Neural cell (in vitro differentiated cells): ENCODE results near the gene IGF2R. TPM values are rescaled to one million over a fixed set of nuclear protein-coding genes. Genes with fewer than 3 reads are reported as not detected.

Experiments used
- H2AFZ ChIP-seq: fragments of 200-600, 300-800 bp; sonication (generic), shearing (Covaris generic); 2 replicates; pipeline ENCODE4 v1.6.0; 2014; ENCODE audit warnings: low read depth, mild to moderate bottlenecking, antibody characterized with exemption, low read length, moderate library complexity
- H3F3A ChIP-seq: fragments of 200-600 bp; shearing (Covaris generic); 2 replicates; pipeline ENCODE4 v1.6.1; 2016; ENCODE audit warnings: mild to moderate bottlenecking, moderate library complexity, mixed read lengths, antibody characterized with exemption, low read length; ENCODE audit not compliant: insufficient read depth, poor library complexity, severe bottlenecking
- H3K27ac ChIP-seq: fragments of 200-600, 300-800 bp; sonication (generic), shearing (Covaris generic); 2 replicates; pipeline ENCODE4 v1.5.1; 2014; ENCODE audit warnings: mild to moderate bottlenecking, low read length, moderate library complexity
- H3K27me3 ChIP-seq: fragments of 300-800, 200-600 bp; sonication (generic), shearing (Covaris generic); 2 replicates; pipeline ENCODE4 v1.6.0; 2014; ENCODE audit warnings: mild to moderate bottlenecking, low read depth, low read length, moderate library complexity; ENCODE audit not compliant: insufficient read depth
- H3K36me3 ChIP-seq: fragments of 300-800, 200-600 bp; sonication (generic), shearing (Covaris generic); 2 replicates; pipeline ENCODE4 v1.5.1; 2014; ENCODE audit warnings: mild to moderate bottlenecking, antibody characterized with exemption, low read length, moderate library complexity; ENCODE audit not compliant: insufficient read depth
- H3K4me2 ChIP-seq: fragments of 300-800, 200-600 bp; sonication (generic), shearing (Covaris generic); 2 replicates; pipeline ENCODE4 v1.6.0; 2014; ENCODE audit warnings: mild to moderate bottlenecking, low read length
- H3K4me3 ChIP-seq: fragments of 300-800, 200-600 bp; sonication (generic), shearing (Covaris generic); 2 replicates; pipeline ENCODE4 v1.5.1; 2014; ENCODE audit warnings: mild to moderate bottlenecking, low read length, moderate library complexity
- H3K79me2 ChIP-seq: fragments of 200-600 bp; shearing (Covaris generic); replicated peaks from 2 replicates; pipeline ENCODE4 v1.6.0; 2014; ENCODE audit warnings: mild to moderate bottlenecking, low read length, moderate library complexity; ENCODE audit not compliant: insufficient read depth
- H3K9ac ChIP-seq: fragments of 300-800, 200-600 bp; sonication (generic), shearing (Covaris generic); 2 replicates; pipeline ENCODE4 v1.6.1; 2016; ENCODE audit warnings: mild to moderate bottlenecking, low read length, mixed read lengths
- H3K9me2 ChIP-seq: fragments of 200-600 bp; shearing (Covaris generic); 2 replicates; pipeline ENCODE4 v1.6.1; 2016; ENCODE audit warnings: mild to moderate bottlenecking, low read length, mixed read lengths; ENCODE audit not compliant: insufficient read depth
- H3K9me3 ChIP-seq: fragments of 200-600, 300-800 bp; sonication (generic), shearing (Covaris generic); 2 replicates; pipeline ENCODE4 v1.6.1; 2016; ENCODE audit warnings: mild to moderate bottlenecking, mixed run types, low read length, moderate library complexity, mixed read lengths
- H4K20me1 ChIP-seq: fragments of 200-600 bp; shearing (Covaris generic); 2 replicates; pipeline ENCODE4 v1.6.1; 2016; ENCODE audit warnings: mild to moderate bottlenecking, mixed run types; ENCODE audit not compliant: insufficient read depth
- EP300 ChIP-seq: fragments of 450-650 bp; conservative IDR thresholded peaks from 2 replicates; pipeline ENCODE4 v1.6.1; 2014; ENCODE audit warnings: antibody characterized with exemption, mild to moderate bottlenecking, moderate library complexity; ENCODE audit not compliant: poor library complexity, severe bottlenecking
- EZH2 ChIP-seq: fragments of 200-600, 300-800 bp; shearing (Covaris generic), sonication (generic); IDR thresholded peaks from 2 replicates; pipeline ENCODE4 v1.6.1; 2014; ENCODE audit warnings: antibody characterized with exemption, low read length, borderline replicate concordance, mild to moderate bottlenecking; ENCODE audit not compliant: insufficient read depth, poor library complexity, severe bottlenecking
- MXI1 ChIP-seq: fragments of 450-650 bp; conservative IDR thresholded peaks from 2 replicates; pipeline ENCODE4 v1.6.1; 2014; ENCODE audit warnings: antibody characterized with exemption, mild to moderate bottlenecking; ENCODE audit not compliant: poor library complexity, severe bottlenecking
- POLR2AphosphoS5 ChIP-seq: IDR thresholded peaks from 2 replicates; pipeline ENCODE4 v1.6.1; 2012
- RAD21 ChIP-seq: fragments of 450-650 bp; conservative IDR thresholded peaks from 2 replicates; pipeline ENCODE4 v1.6.1; 2014; ENCODE audit warnings: antibody characterized with exemption, mild to moderate bottlenecking, moderate library complexity
- SMC3 ChIP-seq: fragments of 450-650 bp; conservative IDR thresholded peaks from 2 replicates; pipeline ENCODE4 v1.6.1; 2014; ENCODE audit warnings: antibody characterized with exemption, mild to moderate bottlenecking, moderate library complexity; ENCODE audit not compliant: poor library complexity
- TAF1 ChIP-seq: IDR thresholded peaks from 2 replicates; pipeline ENCODE4 v1.6.1; 2012; ENCODE audit warnings: low read depth
- polyA plus RNA-seq: library from polyadenylated mRNA; depleted of rRNA; stranded (reverse); fragments of >200 nt; gene quantifications from 2 replicates; pipeline ENCODE4 v1.2.3, GENCODE V29; 2014
- TF ChIP-seq, protein P1 (sequence below): fragments of 450-650 bp; IDR thresholded peaks from 2 replicates; pipeline ENCODE4 v1.5.1; 2014; ENCODE audit warnings: antibody characterized with exemption, mild to moderate bottlenecking, moderate library complexity; ENCODE audit not compliant: poor library complexity, severe bottlenecking
- TF ChIP-seq, protein P2 (sequence below): IDR thresholded peaks from 2 replicates; pipeline ENCODE4 v1.6.1; 2012; ENCODE audit warnings: borderline replicate concordance

The IGF2R gene
- polyA plus RNA-seq, 1 donor from 2014 or later: 15.0 TPM

DNA sequence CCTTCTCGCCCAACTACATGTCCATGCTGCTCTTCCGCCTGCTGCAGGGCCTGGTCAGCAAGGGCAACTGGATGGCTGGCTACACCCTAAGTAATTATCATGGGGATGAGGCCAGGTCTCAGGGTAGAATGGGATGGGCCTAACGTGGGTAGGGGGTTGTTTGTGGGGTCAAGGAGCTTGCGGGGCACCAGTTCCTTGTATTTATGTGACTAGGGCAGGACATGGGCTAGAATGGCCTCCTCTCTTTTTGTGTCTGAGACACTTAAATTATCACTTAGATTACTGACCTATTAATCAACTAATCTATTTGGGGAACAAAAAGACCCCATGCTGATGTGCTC lies 163.4 kb downstream of the IGF2R start:
- Histone ChIP-seq H3K9me2 (no peaks in the 10 kb centered on the region), H3K9ac (no peak overlapping the region), H3K79me2 (no peaks in the 10 kb centered on the region), H3K4me2 (no peak overlapping the region), H4K20me1 (no peaks in the 10 kb centered on the region), H3K27me3 (no peaks in the 10 kb centered on the region), H3F3A (no peaks in the 10 kb centered on the region), H3K9me3 (no peaks in the 10 kb centered on the region), H3K36me3 (no peaks in the 10 kb centered on the region), H2AFZ (no peak overlapping the region), H3K27ac (no peak overlapping the region), H3K4me3 (no peak overlapping the region)
- TF ChIP-seq EZH2: no peak
- TF ChIP-seq MXI1: no peak
- no peak for TF ChIP-seq RAD21
- TF ChIP-seq POLR2AphosphoS5: no peak
- TF ChIP-seq TAF1: no peak
- TF ChIP-seq, protein P1, sequence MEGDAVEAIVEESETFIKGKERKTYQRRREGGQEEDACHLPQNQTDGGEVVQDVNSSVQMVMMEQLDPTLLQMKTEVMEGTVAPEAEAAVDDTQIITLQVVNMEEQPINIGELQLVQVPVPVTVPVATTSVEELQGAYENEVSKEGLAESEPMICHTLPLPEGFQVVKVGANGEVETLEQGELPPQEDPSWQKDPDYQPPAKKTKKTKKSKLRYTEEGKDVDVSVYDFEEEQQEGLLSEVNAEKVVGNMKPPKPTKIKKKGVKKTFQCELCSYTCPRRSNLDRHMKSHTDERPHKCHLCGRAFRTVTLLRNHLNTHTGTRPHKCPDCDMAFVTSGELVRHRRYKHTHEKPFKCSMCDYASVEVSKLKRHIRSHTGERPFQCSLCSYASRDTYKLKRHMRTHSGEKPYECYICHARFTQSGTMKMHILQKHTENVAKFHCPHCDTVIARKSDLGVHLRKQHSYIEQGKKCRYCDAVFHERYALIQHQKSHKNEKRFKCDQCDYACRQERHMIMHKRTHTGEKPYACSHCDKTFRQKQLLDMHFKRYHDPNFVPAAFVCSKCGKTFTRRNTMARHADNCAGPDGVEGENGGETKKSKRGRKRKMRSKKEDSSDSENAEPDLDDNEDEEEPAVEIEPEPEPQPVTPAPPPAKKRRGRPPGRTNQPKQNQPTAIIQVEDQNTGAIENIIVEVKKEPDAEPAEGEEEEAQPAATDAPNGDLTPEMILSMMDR: no peak
- no peak for TF ChIP-seq EP300
- TF ChIP-seq, protein P2, sequence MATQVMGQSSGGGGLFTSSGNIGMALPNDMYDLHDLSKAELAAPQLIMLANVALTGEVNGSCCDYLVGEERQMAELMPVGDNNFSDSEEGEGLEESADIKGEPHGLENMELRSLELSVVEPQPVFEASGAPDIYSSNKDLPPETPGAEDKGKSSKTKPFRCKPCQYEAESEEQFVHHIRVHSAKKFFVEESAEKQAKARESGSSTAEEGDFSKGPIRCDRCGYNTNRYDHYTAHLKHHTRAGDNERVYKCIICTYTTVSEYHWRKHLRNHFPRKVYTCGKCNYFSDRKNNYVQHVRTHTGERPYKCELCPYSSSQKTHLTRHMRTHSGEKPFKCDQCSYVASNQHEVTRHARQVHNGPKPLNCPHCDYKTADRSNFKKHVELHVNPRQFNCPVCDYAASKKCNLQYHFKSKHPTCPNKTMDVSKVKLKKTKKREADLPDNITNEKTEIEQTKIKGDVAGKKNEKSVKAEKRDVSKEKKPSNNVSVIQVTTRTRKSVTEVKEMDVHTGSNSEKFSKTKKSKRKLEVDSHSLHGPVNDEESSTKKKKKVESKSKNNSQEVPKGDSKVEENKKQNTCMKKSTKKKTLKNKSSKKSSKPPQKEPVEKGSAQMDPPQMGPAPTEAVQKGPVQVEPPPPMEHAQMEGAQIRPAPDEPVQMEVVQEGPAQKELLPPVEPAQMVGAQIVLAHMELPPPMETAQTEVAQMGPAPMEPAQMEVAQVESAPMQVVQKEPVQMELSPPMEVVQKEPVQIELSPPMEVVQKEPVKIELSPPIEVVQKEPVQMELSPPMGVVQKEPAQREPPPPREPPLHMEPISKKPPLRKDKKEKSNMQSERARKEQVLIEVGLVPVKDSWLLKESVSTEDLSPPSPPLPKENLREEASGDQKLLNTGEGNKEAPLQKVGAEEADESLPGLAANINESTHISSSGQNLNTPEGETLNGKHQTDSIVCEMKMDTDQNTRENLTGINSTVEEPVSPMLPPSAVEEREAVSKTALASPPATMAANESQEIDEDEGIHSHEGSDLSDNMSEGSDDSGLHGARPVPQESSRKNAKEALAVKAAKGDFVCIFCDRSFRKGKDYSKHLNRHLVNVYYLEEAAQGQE: no peak
- no peak for TF ChIP-seq SMC3

DNA sequence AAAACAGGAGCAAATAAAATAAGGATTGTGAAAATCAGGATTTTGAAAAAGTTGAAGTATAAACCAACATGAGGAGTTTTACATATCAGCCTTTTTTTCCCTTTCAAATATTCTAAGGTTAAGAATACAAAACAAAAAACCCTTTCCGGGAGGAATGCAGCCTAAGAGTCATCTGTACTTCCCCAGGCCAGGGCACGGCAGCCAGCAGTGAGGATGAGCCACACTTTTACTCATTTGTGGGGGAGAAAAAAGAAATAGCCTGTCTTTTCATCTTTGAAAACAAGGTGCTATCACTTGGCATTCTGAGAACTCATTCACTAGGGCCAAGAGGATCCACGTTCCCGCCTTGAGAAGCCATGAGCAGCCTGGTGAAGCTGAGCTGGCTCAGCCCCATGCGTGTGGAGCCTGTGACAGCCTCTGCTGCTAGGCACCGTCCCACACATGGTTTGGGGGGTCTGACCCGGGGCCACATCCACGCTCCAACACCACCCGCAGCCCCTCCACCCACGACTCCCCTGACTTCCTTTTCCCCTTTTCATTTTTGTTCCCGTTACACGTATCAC lies 164.0 kb downstream of the IGF2R start:
- TF ChIP-seq EP300: no peak
- TF ChIP-seq, protein P2: no peak
- no peak for TF ChIP-seq RAD21
- no peak for TF ChIP-seq POLR2AphosphoS5
- no peak for TF ChIP-seq MXI1
- TF ChIP-seq, protein P1: no peak
- no peak for TF ChIP-seq EZH2
- TF ChIP-seq TAF1: no peak
- TF ChIP-seq SMC3: no peak
- Histone ChIP-seq H3K79me2 (no peaks in the 10 kb centered on the region), H4K20me1 (no peaks in the 10 kb centered on the region), H3K4me3 (no peak overlapping the region), H2AFZ (no peak overlapping the region), H3K36me3 (no peaks in the 10 kb centered on the region), H3K4me2 (no peak overlapping the region), H3K9me2 (no peaks in the 10 kb centered on the region), H3K9ac (no peak overlapping the region), H3K27me3 (no peaks in the 10 kb centered on the region), H3K9me3 (no peaks in the 10 kb centered on the region), H3K27ac (no peak overlapping the region), H3F3A (no peaks in the 10 kb centered on the region)
